HG02798 (cell line): ENCODE measurements around the gene DKK3.
A peak's percentile ranks its signal among the peaks of the same experiment; 100 is the strongest.

Experiments
- ATAC-seq: cut with Tn5 transposase; IDR thresholded peaks from one replicate; pipeline ENCODE4 v1.9.1; 2021; ENCODE audit warnings: mild to moderate bottlenecking; ENCODE audit not compliant: unreplicated experiment, poor library complexity

The DKK3 gene

DNA sequence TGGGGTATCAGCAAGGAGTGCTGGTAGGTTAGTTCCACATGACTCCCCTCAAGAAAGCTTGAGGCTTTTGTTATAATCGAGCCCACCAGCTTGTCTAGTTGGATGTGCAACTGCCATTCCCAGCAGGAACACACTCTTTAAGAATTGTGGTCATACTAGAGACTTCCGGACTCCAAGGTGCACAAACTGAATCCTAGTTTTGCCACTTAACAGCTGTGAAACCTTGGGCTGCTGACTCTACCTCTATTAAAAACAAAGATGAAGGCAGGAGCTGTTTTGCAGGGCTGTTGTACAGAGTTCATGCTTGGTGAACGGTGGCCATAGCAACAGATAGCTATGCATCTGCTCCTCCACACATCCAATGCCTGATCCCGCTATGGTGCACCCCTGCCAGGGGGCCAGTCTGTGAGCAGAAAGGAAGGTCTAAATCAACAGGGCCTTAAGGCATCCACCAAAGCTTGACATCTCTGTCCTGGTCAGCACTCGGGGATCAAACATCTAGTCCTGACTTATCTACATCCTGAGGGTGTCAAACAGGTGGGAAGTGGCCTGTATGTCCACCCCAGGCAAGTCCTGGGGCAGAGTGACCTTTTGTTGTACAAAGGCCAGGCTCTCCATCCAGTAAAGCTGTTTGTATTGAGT is 36.4 kb downstream of the DKK3 start:
- ATAC-seq, result no peak

- no peak for ATAC-seq
These were observed 37.9 kb downstream of the DKK3 start for GRCh38 chr11:11970556-11970955.

DNA sequence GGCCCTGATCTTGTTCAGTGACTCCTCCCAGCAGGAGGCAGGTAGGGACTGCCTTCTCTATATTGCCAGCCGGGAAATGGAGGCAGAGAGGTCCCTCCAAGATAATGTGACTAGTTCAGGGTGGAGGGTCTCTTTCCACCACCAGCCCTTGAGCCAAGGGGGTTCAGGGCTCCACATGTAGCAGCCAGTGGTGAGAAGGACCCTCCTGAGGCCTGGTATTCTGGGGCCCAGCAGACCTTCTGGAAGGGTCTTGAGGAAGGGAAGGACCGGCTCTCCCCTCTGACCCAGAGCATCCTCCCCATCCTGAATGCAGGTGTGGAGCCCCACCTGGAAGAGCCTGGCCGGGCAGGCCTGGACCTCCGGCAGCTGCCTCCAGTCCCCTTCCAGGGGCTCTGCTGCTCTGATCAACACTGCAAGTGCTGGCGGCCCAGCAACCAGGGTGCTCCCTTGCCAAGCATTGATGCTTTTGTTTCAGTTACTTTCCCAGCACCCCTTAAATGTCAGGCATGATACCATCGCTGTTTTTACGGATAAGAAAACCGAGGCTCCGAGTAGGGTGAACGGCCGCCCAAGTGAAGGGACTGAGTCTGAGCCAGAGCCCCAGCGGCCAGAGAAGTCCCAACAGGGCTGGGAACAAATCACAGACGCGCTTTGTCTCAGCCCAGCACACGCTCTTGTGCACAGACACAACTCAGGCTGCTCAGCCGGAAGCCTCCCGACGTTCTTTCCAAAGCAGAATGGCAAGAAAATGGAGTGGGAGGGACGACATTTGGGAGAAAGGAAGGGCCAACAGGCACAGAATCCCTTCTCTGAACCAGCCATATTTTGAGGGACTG is 38.8 kb downstream of the DKK3 start:
- ATAC-seq, result no peak

DNA sequence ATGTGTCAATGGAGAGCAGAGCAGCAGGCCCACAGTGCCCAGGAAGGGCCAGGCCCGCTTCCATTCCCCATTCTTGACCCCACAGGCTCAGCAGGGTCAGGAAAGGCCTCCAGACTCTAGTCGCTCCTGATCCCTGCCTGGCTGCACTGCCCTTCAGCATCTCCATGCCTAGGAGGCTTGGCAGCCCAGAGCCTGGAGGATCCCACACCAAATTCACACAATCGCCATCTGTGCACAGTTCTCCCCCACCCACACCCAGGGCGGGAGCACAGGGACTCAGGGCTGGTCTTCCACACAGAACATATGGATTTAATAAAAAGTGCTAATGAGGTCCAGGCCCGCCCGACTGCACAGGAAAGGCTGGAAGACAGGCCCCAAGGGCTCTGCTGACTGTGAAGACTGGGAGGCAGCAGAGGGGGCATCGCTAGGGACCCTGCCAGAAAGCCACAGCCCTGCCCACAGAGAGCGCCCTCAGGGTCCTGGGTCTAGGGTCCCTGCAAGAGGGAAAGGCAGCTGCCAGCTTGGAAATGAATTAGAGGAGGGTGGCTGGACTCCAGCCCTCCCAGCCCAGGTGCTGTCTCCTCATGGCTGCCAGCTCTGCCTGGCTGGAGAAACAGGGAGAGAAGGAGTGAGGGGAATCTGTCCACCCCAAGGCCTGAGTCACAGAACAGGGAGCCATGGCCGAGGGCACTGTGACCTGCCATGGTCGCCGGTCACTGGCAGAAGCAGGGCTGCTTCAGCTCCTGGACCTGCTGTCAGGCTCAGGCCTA is 39.7 kb downstream of the DKK3 start:
- no peak for ATAC-seq

DNA sequence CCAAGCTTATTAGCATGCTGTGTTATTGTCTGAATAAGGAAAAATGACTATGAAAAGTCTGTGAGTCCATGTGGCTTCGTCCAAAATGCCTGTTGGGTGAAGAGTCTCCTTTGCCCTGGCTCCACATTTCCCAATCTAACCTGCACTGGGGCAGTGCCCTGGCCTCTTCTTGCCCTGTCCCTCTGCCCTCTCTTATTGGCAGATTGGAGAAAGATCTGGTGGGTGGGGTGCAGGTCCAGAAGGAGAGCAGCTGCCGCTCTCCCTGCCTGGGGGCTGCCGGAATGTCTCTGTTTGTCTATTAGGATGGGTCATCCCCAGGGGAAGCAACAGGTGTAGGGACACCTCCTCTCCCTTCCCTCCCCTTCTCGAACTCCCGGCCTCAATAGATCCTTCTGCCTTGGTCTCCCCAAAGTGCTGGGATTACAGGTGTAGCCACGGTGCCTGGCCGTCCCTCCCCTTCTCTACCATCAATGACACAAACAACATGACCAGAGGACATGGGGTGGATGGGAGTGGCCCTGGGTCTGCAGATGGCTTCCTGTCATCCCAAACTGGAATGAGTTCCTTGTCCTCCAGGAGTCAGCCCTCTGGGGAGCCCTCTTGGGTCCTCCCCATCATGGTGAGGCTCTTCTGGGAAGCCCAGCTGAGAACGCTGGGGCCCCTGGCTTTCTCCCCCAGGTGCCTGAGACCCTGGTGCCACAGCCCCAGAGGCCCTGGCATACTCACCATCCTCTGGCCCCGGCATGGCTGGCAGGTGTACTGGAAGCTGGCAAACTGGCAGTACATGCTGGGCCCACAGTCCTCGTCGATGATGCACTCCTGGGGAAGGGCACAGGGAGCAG is 40.5 kb downstream of the DKK3 start:
- no peak for ATAC-seq

DNA sequence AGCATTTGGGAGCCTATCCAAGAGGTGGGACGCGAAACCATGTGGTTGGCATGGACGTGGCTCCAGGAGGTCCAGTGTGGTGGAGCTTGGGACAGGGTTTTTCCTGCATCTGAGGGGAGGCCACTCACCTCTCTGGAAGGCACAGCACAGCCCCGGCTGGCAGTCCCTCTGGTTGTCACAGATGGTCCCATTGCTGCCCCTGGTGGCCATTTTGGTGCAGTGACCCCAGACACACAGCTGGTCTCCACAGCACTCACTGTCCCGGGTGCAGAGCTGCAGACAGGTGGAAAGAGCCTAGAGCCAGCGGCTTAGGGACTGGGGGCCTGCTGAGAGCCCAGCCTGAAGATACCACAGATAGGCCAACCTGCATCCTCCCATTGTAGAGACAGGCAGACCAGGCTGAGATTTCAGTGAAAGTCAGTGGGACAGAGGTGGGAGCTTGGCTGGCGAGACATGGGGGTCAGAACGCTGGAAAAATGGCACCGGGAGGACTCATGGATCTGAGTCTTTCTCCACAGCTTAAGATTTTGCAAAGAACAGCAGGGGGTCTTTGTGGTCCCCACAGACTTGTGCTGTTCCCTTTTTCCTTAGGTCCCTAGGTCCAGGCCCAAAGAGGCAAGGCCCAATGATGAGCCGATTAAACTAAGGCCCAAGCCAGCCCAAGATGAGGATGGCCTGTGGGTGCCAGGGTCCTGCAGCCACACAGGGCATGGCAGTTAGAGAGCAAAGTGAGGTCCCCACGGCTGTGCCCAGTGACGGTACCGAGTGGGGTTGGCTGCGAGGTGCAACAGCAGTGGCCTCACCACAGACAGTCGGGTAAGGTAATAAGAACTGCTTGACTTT is 41.4 kb downstream of the DKK3 start:
- peak; percentile 96 for ATAC-seq

DNA sequence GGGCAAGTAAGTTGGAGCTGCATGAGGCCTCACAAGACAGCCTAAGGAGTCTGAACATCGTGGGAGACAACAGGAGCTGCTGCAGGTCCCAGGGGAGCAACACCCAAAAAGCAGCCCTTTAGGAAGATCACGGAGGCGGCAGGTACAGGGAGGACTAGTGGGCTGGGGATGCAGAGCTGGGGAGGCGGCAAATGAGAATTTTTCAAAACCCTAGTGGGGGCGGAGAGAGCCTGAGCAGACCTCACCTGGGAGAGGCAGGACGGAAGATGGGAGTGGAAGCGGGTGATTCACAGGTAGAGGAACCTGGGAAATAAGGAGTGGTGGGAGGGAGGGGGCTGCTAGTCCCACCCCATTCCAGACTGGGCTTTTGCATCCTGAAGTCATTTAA is 42.1 kb downstream of the DKK3 start:
- ATAC-seq, result no peak

DNA sequence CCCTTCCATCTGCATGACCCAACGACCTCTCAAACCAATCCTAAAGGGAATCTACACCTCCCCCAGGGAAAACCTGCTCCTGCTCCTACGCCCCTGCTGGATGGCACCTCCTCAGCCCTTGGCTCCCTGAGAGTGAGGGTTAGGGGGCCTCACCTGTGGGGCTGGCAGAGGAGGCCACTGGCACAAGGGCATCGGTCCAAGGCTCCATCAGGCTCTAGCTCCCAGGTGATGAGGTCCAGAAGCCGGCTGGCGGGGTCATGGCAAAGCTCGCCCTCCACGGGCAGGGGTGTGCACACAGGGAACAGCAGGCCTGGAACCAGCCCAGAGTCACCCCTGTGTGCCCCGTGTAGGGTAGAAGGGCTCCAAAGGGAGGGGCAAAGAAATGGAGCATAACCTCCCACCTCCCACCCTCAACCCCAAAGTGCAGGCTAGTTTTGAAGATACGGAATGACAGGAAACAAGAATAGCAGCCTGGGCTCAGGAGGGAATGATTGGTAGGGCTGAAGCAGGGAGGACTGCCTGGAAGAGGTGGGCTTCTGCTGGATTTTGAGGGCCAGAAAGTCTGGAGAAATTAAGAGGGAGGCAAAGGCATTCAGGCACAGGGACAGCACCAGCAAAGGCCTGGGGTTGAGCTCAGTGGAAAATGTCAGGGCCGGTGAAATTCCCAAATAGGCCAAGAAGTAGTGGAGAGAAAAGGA is 42.6 kb downstream of the DKK3 start:
- no peak for ATAC-seq

DNA sequence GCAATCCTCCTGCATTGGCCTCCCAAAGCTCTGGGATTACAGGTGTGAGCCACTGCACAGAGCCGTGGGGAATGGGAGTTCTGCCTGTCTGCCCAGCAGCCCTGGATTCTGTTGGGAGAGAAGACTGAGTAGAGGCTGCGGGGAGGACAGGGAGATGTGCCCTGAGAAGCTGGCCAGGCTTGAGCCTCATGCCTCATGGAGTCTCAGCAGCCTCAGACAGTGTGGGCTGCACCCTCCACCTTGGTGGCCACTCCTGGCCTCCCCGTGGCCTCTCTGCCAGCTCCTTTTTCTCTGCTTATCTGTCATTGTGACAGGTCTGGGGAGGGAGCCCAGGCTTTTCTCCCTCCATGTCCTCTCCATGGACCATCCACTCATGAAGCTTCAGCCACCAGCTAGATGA is 43.2 kb downstream of the DKK3 start:
- no peak for ATAC-seq

DNA sequence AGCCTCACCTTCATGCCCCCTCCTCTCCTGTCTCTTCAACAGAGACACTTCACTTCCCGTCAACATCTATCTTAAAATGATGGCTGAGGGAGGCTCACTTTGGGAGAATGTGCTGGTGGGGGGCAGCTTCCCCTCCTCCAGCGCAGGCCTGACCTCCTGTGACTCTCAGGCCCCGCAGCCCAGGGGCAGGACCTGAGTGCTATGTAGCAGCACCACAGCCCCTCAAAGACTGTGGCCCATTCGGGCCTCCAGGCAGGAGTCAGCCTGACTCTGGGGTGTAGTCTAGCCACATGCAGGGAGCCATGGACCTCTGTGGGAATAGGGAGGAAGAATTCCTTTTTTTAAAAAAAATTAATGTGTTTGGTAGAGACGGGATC is 43.7 kb downstream of the DKK3 start:
- ATAC-seq, result no peak

DNA sequence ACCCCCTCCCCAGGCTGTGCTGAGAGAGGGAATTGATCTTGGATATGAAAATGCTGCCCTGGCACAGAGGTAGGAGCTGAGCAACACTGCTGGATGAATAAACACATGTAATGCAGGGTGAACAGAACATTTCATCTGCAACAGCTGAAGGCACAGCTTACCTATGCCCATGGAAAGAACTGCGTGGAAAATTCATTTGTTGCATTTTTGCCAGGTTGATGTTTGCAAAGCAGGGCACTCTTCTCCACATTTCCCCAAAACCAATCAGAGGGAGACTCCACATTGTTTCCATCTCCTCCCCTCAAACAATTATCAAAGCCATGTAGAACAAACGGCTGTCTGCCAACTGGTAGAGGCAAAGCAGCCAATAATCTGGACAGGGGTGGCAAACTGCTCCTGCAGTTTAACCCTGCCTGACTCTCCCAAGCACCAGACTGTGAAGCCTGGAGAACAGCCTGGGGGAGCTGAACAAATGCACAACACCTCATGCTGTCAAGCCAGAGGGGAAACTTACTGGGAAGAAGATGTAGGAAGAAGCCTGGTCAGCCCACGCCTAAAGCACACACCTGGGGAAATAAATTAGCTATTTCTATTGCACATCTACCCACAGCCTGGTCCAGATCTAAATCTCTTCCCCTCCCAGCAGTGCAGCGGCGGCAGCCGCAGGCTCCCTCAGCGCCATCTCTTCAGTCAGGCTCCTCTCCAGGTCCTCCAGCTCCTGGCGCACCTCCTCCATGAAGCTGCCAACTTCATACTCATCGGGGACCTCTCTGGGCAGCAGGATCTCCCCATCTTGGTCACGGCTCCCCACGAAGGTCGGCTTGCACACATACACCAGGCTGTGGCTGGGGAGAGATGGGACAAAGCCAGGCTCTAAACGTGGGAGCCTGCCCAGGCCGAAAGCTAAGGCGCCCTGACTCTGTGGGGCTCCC is 44.3 kb downstream of the DKK3 start:
- ATAC-seq, result no peak

DNA sequence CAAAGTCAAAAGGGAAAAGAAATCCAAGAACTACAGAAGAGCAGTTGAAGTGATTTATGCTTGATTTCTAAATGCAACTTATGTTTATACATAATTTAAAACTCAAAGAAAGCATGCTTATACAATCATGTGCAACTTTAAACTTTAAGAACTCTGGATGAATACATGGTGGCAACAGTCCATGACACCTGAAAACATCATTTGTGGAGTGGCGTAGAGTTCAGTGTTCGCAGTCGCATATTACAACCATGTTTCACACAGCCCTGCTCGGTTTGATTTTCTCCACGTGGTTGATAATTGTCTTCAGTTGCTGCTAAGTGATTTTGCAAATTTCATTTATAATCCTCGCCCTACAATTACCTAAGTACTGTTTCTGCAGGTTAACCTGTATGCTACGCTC is 45.4 kb downstream of the DKK3 start:
- ATAC-seq, result no peak

- no peak for ATAC-seq
These were observed 46.9 kb downstream of the DKK3 start for GRCh38 chr11:11961399-11962028.

DNA sequence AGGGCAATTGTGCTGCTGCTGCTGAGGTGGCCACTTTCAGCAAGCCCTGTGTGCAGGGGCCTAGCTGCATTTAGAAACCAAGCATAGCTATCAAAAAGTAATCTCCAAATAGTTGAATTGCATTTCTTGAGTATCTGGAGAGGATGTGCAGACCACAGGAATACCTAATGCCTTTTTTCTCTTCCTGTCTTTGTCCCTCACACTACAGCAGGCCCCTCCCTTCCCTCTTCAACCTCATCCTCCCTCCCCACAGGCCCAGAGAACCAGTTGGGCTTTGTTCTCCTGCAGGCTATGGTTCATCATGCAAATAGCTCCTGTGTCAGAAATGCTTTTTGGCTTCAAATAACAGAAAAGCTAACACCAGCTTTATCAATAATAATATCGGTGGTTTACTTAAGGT is 47.7 kb downstream of the DKK3 start:
- no peak for ATAC-seq

DNA sequence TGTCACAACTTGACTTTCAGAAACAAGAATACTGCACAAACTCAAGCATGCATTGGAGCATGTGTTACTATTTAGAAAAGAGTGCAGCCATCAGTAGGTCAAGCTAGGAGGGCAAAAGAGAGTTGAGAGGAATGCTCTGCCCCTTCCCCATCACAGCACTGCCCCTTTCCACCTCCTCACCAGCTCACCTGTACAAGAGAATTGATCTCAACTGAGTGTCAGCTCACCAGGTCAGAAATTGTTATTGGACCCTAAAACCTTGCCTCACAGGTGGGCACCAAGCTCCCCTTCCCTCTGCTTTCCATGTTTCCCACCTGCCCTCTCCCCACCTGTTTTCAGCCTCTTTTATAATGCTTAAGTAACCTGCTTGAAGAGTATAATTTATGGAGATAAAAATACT is 48.8 kb downstream of the DKK3 start:
- no peak for ATAC-seq

DNA sequence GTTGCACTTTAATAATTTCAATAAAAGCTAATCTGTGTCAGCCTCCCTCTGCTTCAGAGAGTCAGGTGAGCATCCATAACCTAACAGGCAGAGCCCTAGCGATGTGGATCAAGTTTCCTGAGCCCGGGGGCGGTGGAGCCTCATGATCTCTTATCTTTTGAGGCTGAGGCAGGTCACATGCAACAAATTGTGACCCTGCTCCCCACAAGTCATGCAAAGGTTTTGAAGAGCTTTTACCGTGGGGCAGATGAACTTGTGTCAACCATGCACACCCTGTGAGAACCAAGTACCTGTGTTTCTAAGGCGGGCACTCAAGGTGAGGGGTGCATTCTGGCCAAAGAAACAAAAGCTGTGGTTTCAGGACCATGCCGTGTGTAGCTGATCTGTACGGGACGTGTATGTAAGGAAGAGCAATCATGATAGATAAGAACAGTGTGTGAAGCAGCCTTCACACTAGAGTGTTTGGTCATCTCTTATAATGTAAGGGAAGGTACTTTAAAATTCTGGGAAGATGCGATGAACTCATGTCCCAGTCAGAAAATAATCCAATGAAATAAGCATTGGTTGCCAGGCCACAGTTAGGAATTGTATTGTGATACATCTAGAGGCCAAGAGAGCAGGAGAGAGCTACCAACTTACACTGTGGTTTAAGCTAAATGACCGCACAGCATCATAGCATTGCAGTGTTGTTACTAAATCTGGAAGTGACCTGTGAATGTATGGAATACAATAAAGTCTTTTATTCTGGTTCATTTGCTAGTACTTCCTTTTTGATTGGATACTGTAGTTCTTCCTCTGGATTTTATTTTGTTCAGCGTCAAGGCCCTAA is 49.8 kb downstream of the DKK3 start:
- ATAC-seq, result no peak

DNA sequence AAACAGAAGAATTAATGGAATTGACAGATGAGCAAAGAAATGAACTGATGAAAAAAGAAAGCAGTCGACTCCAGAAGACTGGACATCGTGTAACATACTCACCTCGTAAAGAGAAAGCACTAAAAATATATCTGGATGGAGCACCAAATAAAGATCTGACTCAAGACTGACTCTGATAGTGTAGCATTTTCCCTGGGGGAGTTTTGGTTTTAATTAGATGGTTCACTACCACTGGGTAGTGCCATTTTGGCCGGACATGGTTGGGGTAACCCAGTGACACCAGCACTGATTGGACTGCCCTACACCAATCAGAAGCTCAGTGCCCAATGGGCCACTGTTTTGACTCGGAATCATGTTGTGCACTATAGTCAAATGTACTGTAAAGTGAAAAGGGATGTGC is 52.4 kb downstream of the DKK3 start:
- no peak for ATAC-seq
